RWPE1 (cell line): Measurements from ENCODE around the gene PCBP1.

Source experiments
- CTCF ChIA-PET: fragments of 350-600 bp; sonication (Branson Sonifier 250); formaldehyde crosslinking; extraction: SDS; loops from one replicate; lab custom pipeline; 2021; lab: Yijun Ruan, JAX
- POLR2A ChIA-PET: fragments of 400-600 bp; formaldehyde crosslinking; extraction: SDS; loops from one replicate; lab custom pipeline; 2020; ENCODE audit warnings: antibody characterized with exemption; ENCODE audit not compliant: low non-redundant PET; lab: Yijun Ruan, JAX
- DNase-seq: peaks from one replicate; pipeline ENCODE4 v3.0.0; 2012; ENCODE audit warnings: low spot score
- H3K27ac ChIP-seq: fragments of 450-650 bp; 2 replicates; pipeline ENCODE4 v1.5.1; 2017
- CTCF ChIP-seq: fragments of 450-650 bp; conservative IDR thresholded peaks from 2 replicates; pipeline ENCODE4 v1.5.1; 2017; ENCODE audit warnings: low read depth, mild to moderate bottlenecking

The PCBP1 gene

GRCh38 chr2:70044290-70045040, 42.8 kb upstream of the PCBP1 start:
- TF ChIP-seq CTCF = no peak
- no peak for DNase-seq
- H3K27ac ChIP-seq = no peak overlapping the region
- POLR2A ChIA-PET = no interaction called here
- CTCF ChIA-PET = no interaction called here

- POLR2A ChIA-PET = no interaction called here
- no peak for TF ChIP-seq CTCF
- no peak for DNase-seq
- CTCF ChIA-PET = interaction anchor here (0.6 kb wide), 1 partner anchor 32 kb away, joined by 3 read pairs; no protein-coding TSS in a partner anchor
- no peak overlapping the region for H3K27ac ChIP-seq
These were observed 41.9 kb upstream of the PCBP1 start for GRCh38 chr2:70045405-70045804.

GRCh38 chr2:70045932-70046331, 41.3 kb upstream of the PCBP1 start:
- no peak for DNase-seq
- ChIA-PET POLR2A (no interaction called here), CTCF (interaction anchor here (0.6 kb wide), 1 partner anchor 33 kb away, joined by 3 read pairs; no protein-coding TSS in a partner anchor)
- no peak for TF ChIP-seq CTCF
- H3K27ac ChIP-seq = no peak overlapping the region

- no peak for DNase-seq
- CTCF ChIA-PET = no interaction called here
- no peak overlapping the region for H3K27ac ChIP-seq
- POLR2A ChIA-PET = no interaction called here
- TF ChIP-seq CTCF = no peak
These were observed 40.7 kb upstream of the PCBP1 start for GRCh38 chr2:70046534-70046933.

GRCh38 chr2:70047451-70047850, 39.8 kb upstream of the PCBP1 start:
- CTCF ChIA-PET = interaction anchor here (0.6 kb wide), 1 partner anchor 48 kb away, joined by 6 read pairs; no protein-coding TSS in a partner anchor
- no peak overlapping the region for H3K27ac ChIP-seq
- no peak for DNase-seq
- TF ChIP-seq CTCF = no peak
- POLR2A ChIA-PET = no interaction called here

- POLR2A ChIA-PET = no interaction called here
- H3K27ac ChIP-seq = no peak overlapping the region
- no peak for TF ChIP-seq CTCF
- CTCF ChIA-PET = no interaction called here
- no peak for DNase-seq
These were observed 38.0 kb upstream of the PCBP1 start for GRCh38 chr2:70049255-70049654.
